ENCODE results near the gene NUS1.

NUS1 gene

GRCh38 chr6:117676577-117677218 lies 1.4 kb downstream of the NUS1 start:
- no peak for TF ChIP-seq CTCF (IDR thresholded peaks at IDR 0.05; ENCODE audit: poor library complexity, severe bottlenecking)
- ATAC-seq (ENCODE audit: low read depth) = no peak
- H3K4me1 ChIP-seq (ENCODE audit: insufficient read depth, poor library complexity, severe bottlenecking) = peaks cover 22% of the 10 kb centered on the region
- H3K36me3 ChIP-seq (ENCODE audit: low read depth) = peaks cover 47% of the 10 kb centered on the region
- peak overlapping the region; percentile 60 for H3K27ac ChIP-seq (ENCODE audit: poor library complexity, severe bottlenecking)
- peak overlapping the region; percentile 95 for H3K4me3 ChIP-seq (ENCODE audit: severe bottlenecking)
- H3K9me3 ChIP-seq (ENCODE audit: severe bottlenecking) = no peaks in the 10 kb centered on the region
- DNase-seq (ENCODE audit: low spot score) = no peak
- no peaks in the 10 kb centered on the region for H3K27me3 ChIP-seq (ENCODE audit: insufficient read depth, poor library complexity, severe bottlenecking)

- Histone ChIP-seq H3K36me3 (ENCODE audit: low read depth) (peaks cover 47% of the 10 kb centered on the region), H3K27me3 (ENCODE audit: insufficient read depth, poor library complexity, severe bottlenecking) (no peaks in the 10 kb centered on the region), H3K4me1 (ENCODE audit: insufficient read depth, poor library complexity, severe bottlenecking) (peaks cover 22% of the 10 kb centered on the region), H3K4me3 (ENCODE audit: severe bottlenecking) (peak overlapping the region; percentile 95), H3K27ac (ENCODE audit: poor library complexity, severe bottlenecking) (peak overlapping the region; percentile 60), H3K9me3 (ENCODE audit: severe bottlenecking) (no peaks in the 10 kb centered on the region)
- TF ChIP-seq CTCF (IDR thresholded peaks at IDR 0.05; ENCODE audit: poor library complexity, severe bottlenecking) = no peak
- DNase-seq (ENCODE audit: low spot score) (no peak), ATAC-seq (ENCODE audit: low read depth) (peak; percentile 43)
These were observed 2.4 kb downstream of the NUS1 start for GRCh38 chr6:117677553-117678141.

GRCh38 chr6:117681162-117681741 lies 6.0 kb downstream of the NUS1 start:
- Histone ChIP-seq H3K4me3 (ENCODE audit: severe bottlenecking) (no peak overlapping the region), H3K36me3 (ENCODE audit: low read depth) (peaks cover 64% of the 10 kb centered on the region), H3K27ac (ENCODE audit: poor library complexity, severe bottlenecking) (no peak overlapping the region), H3K27me3 (ENCODE audit: insufficient read depth, poor library complexity, severe bottlenecking) (no peaks in the 10 kb centered on the region), H3K4me1 (ENCODE audit: insufficient read depth, poor library complexity, severe bottlenecking) (peaks cover 18% of the 10 kb centered on the region), H3K9me3 (ENCODE audit: severe bottlenecking) (no peaks in the 10 kb centered on the region)
- DNase-seq (ENCODE audit: low spot score) (no peak), ATAC-seq (ENCODE audit: low read depth) (no peak)
- TF ChIP-seq CTCF (IDR thresholded peaks at IDR 0.05; ENCODE audit: poor library complexity, severe bottlenecking) = no peak

- H3K9me3 ChIP-seq (ENCODE audit: severe bottlenecking) = no peaks in the 10 kb centered on the region
- no peak for ATAC-seq (ENCODE audit: low read depth)
- H3K4me3 ChIP-seq (ENCODE audit: severe bottlenecking) = no peak overlapping the region
- H3K36me3 ChIP-seq (ENCODE audit: low read depth) = peaks cover 57% of the 10 kb centered on the region
- no peak overlapping the region for H3K27ac ChIP-seq (ENCODE audit: poor library complexity, severe bottlenecking)
- no peaks in the 10 kb centered on the region for H3K4me1 ChIP-seq (ENCODE audit: insufficient read depth, poor library complexity, severe bottlenecking)
- TF ChIP-seq CTCF (IDR thresholded peaks at IDR 0.05; ENCODE audit: poor library complexity, severe bottlenecking) = no peak
- no peaks in the 10 kb centered on the region for H3K27me3 ChIP-seq (ENCODE audit: insufficient read depth, poor library complexity, severe bottlenecking)
- no peak for DNase-seq (ENCODE audit: low spot score)
These were observed 9.5 kb downstream of the NUS1 start for GRCh38 chr6:117684749-117685148.

- DNase-seq (ENCODE audit: low spot score) (no peak), ATAC-seq (ENCODE audit: low read depth) (no peak)
- no peak overlapping the region for H3K27ac ChIP-seq (ENCODE audit: poor library complexity, severe bottlenecking)
- H3K36me3 ChIP-seq (ENCODE audit: low read depth) = peaks cover 57% of the 10 kb centered on the region
- H3K27me3 ChIP-seq (ENCODE audit: insufficient read depth, poor library complexity, severe bottlenecking) = no peaks in the 10 kb centered on the region
- H3K4me1 ChIP-seq (ENCODE audit: insufficient read depth, poor library complexity, severe bottlenecking) = no peaks in the 10 kb centered on the region
- H3K4me3 ChIP-seq (ENCODE audit: severe bottlenecking) = no peak overlapping the region
- no peaks in the 10 kb centered on the region for H3K9me3 ChIP-seq (ENCODE audit: severe bottlenecking)
- TF ChIP-seq CTCF (IDR thresholded peaks at IDR 0.05; ENCODE audit: poor library complexity, severe bottlenecking) = no peak
These were observed 10.1 kb downstream of the NUS1 start for GRCh38 chr6:117685359-117685758.
